Caco-2 (cell line): ENCODE results near the gene FBXW7. TPM values are rescaled to one million over a fixed set of nuclear protein-coding genes. Genes with fewer than 3 reads are reported as not detected.

Experiments used
- BruUV-seq: library from RNA; stranded (reverse); fragments of 400-500 nt; replicated peaks from 2 replicates; lab custom pipeline; 2021; lab: Mats Ljungman, UMichigan
- CTCF ChIA-PET: fragments of 300-600 bp; sonication (Branson Sonifier 250); formaldehyde crosslinking; loops from one replicate; lab custom pipeline; 2022; ENCODE audit warnings: antibody characterized with exemption; lab: Charles Lee
- POLR2A ChIA-PET: fragments of 300-600 bp; sonication (Branson Sonifier 250); formaldehyde crosslinking; loops from one replicate; lab custom pipeline; 2022; ENCODE audit warnings: antibody characterized with exemption; lab: Charles Lee
- DNase-seq, 2 experiments: peaks; one replicate each; pipeline versions ENCODE4 v3.0.0 to v3.0.0-alpha.2; 2020 to 2022
- H3K27me3 ChIP-seq: replicated peaks from 2 replicates; pipeline ENCODE4 v1.6.0; 2011; ENCODE audit warnings: low read length; ENCODE audit not compliant: control insufficient read depth, insufficient read depth
- H3K36me3 ChIP-seq: 2 replicates; pipeline ENCODE4 v1.5.1; 2011; ENCODE audit warnings: low read length; ENCODE audit not compliant: control insufficient read depth, insufficient read depth
- H3K4me1 ChIP-seq: fragments of 250-450 bp; sonication (Bioruptor Pico); 2 replicates; pipeline ENCODE4 v1.5.1; 2020; ENCODE audit warnings: mild to moderate bottlenecking
- H3K4me3 ChIP-seq: 2 replicates; pipeline ENCODE4 v1.5.1; 2011; ENCODE audit warnings: low read depth, mild to moderate bottlenecking, control low read depth, low read length
- H3K9me3 ChIP-seq: fragments of 250-450 bp; sonication (Bioruptor Pico); 2 replicates; pipeline ENCODE4 v1.5.1; 2020; ENCODE audit warnings: mild to moderate bottlenecking, moderate library complexity
- H3K27ac Mint-ChIP-seq: one replicate; pipeline ENCODE4 v1.8.0; 2022; ENCODE audit warnings: mixed read lengths; ENCODE audit not compliant: unreplicated experiment
- H3K27me3 Mint-ChIP-seq: one replicate; pipeline ENCODE4 v1.8.0; 2022; ENCODE audit warnings: mixed read lengths; ENCODE audit not compliant: insufficient read depth, unreplicated experiment
- H3K36me3 Mint-ChIP-seq: one replicate; pipeline ENCODE4 v1.8.0; 2022; ENCODE audit warnings: mild to moderate bottlenecking, mixed read lengths; ENCODE audit not compliant: insufficient read depth, unreplicated experiment
- H3K4me1 Mint-ChIP-seq: one replicate; pipeline ENCODE4 v1.8.0; 2022; ENCODE audit warnings: low read depth, mixed read lengths; ENCODE audit not compliant: unreplicated experiment
- H3K4me3 Mint-ChIP-seq: one replicate; pipeline ENCODE4 v1.8.0; 2022; ENCODE audit warnings: mild to moderate bottlenecking, moderate library complexity, mixed read lengths; ENCODE audit not compliant: unreplicated experiment
- H3K9me3 Mint-ChIP-seq: one replicate; pipeline ENCODE4 v1.8.0; 2022; ENCODE audit warnings: mixed read lengths; ENCODE audit not compliant: unreplicated experiment
- CTCF ChIP-seq, 2 experiments: fragments of 200-600 bp in 1 of 2; IDR thresholded peaks; 1 replicate in 1 of 2; 2 replicates in 1 of 2; pipeline versions ENCODE4 v1.5.1 to v1.8.0; 2011 to 2022; ENCODE audit warnings: antibody characterized with exemption in 1 of 2, control low read depth in 1 of 2, inconsistent platforms in 1 of 2, low read depth in 1 of 2, low read length in 1 of 2, mild to moderate bottlenecking in 1 of 2, moderate library complexity in 1 of 2; ENCODE audit not compliant: insufficient read depth in 1 of 2, severe bottlenecking in 1 of 2, unreplicated experiment in 1 of 2
- intact Hi-C: fragments of 100-400 bp; cut with micrococcal nuclease; formaldehyde crosslinking; loops from one replicate; pipeline ENCODE4 v1.10.0; 2022; ENCODE audit not compliant: unreplicated experiment
- total RNA-seq: library from RNA; stranded (reverse); gene quantifications from 2 replicates; pipeline ENCODE4 v1.2.3, GENCODE V29; 2022

FBXW7 gene
- total RNA-seq, 1 experiment from 2014 or later = 34.1 TPM

DNA sequence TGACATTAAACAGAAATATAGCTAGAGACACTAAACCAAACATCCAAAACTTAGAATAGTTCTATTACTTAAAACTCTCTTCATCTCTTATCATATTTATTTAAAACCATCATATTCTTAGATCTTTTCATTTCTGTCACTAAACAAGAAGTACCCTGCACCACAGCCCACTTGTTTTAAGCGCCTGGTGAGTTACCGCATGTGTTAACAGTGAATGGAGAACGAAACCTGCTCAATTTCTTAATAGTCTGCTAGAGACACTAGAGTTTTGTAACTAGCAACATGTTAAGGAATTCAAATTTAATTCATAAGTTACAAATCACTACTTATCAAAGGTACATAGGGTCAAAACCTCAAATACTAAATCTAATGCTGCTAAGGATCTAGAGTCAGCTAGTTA is 111.5 kb downstream of the FBXW7 start:
- Mint-ChIP-seq H3K27ac (no peak overlapping the region), H3K27me3 (no peaks in the 10 kb centered on the region), H3K36me3 (peaks cover 5% of the 10 kb centered on the region), H3K4me3 (no peak overlapping the region), H3K9me3 (no peaks in the 10 kb centered on the region), H3K4me1 (peaks cover 27% of the 10 kb centered on the region)
- no peak for DNase-seq
- ChIA-PET CTCF (no interaction called here), POLR2A (no interaction called here)
- H3K4me3 ChIP-seq = no peak overlapping the region
- H3K4me1 ChIP-seq = peaks cover 50% of the 10 kb centered on the region
- no peaks in the 10 kb centered on the region for H3K9me3 ChIP-seq
- intact Hi-C loops = no loop called here
- no peaks in the 10 kb centered on the region for H3K36me3 ChIP-seq
- BruUV-seq = no TSS peak
- no peak for TF ChIP-seq CTCF (IDR thresholded peaks at IDR 0.05; ENCODE audit: insufficient read depth in 1 of 2, low read depth in 1 of 2, low read length in 1 of 2, severe bottlenecking in 1 of 2, unreplicated experiment in 1 of 2)
- no peaks in the 10 kb centered on the region for H3K27me3 ChIP-seq

DNA sequence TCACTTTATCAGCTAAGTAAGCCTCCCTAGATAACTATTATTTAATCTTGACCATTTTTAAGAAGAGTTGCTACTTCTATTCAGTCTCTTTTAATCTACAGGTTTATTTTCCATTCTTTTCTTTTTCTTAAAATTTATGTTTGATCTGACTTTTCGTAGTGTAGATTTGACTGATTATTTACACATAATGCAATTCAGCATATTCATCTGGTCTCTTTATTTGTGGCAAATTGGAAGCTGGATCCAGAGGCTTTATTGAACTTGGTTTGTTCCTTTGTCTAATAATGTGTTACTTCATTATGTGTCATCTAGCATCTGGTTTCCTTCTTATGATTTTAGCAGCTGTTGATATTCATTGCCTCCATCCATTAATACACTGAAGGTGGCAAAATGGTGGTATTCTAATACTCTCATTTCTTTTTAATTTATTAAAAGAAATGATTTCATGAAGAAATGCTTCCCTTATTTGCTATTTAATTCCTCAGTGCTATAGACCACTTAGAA is 113.0 kb downstream of the FBXW7 start:
- POLR2A ChIA-PET = no interaction called here
- no peak for DNase-seq
- intact Hi-C loops = no loop called here
- Histone ChIP-seq H3K4me3 (no peak overlapping the region), H3K4me1 (peaks cover 46% of the 10 kb centered on the region), H3K9me3 (no peaks in the 10 kb centered on the region), H3K36me3 (no peaks in the 10 kb centered on the region), H3K27me3 (no peaks in the 10 kb centered on the region)
- H3K36me3 Mint-ChIP-seq = peaks cover 5% of the 10 kb centered on the region
- CTCF ChIA-PET = no interaction called here
- H3K4me1 Mint-ChIP-seq = peaks cover 27% of the 10 kb centered on the region
- no peaks in the 10 kb centered on the region for H3K9me3 Mint-ChIP-seq
- no TSS peak for BruUV-seq
- no peaks in the 10 kb centered on the region for H3K27me3 Mint-ChIP-seq
- no peak overlapping the region for H3K4me3 Mint-ChIP-seq
- no peak for TF ChIP-seq CTCF (IDR thresholded peaks at IDR 0.05; ENCODE audit: insufficient read depth in 1 of 2, low read depth in 1 of 2, low read length in 1 of 2, severe bottlenecking in 1 of 2, unreplicated experiment in 1 of 2)
- no peak overlapping the region for H3K27ac Mint-ChIP-seq

DNA sequence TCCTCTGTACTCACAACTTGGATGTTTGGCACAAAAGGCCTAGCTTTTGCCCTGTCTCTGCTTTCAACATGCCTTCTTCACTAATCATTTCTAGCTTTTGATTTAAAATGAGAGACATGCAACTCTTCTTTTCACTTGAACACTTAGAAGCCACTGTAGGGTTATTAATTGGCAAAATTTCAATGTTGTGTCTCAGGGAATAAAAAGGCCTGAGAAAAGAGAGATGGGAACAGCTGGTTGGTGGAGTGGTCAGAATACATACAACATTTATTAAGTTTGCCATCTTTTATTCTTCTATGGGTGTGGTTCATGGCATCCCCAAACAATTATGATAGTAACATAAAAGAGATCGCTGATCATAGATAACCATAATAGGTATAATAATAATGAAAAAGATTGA is 114.3 kb downstream of the FBXW7 start:
- Histone ChIP-seq H3K9me3 (no peaks in the 10 kb centered on the region), H3K36me3 (no peaks in the 10 kb centered on the region), H3K4me3 (no peak overlapping the region), H3K4me1 (peaks cover 34% of the 10 kb centered on the region), H3K27me3 (no peaks in the 10 kb centered on the region)
- no peak for DNase-seq
- no peak for TF ChIP-seq CTCF (IDR thresholded peaks at IDR 0.05; ENCODE audit: insufficient read depth in 1 of 2, low read depth in 1 of 2, low read length in 1 of 2, severe bottlenecking in 1 of 2, unreplicated experiment in 1 of 2)
- intact Hi-C loops = no loop called here
- no peak overlapping the region for H3K4me3 Mint-ChIP-seq
- no peaks in the 10 kb centered on the region for H3K9me3 Mint-ChIP-seq
- no peaks in the 10 kb centered on the region for H3K27me3 Mint-ChIP-seq
- CTCF ChIA-PET = interaction anchor here (1.4 kb wide), 1 partner anchor 79 kb away, joined by 3 read pairs; no protein-coding TSS in a partner anchor
- POLR2A ChIA-PET = no interaction called here
- H3K4me1 Mint-ChIP-seq = peaks cover 30% of the 10 kb centered on the region
- no TSS peak for BruUV-seq
- peaks cover 4% of the 10 kb centered on the region for H3K36me3 Mint-ChIP-seq
- no peak overlapping the region for H3K27ac Mint-ChIP-seq
